Endothelial cell (in vitro differentiated cells): Measurements from ENCODE around the gene REEP2. TPM values are rescaled to one million over a fixed set of nuclear protein-coding genes. Genes with fewer than 3 reads are reported as not detected.

Experiments used
- DNase-seq: peaks from one replicate; pipeline ENCODE4 v3.0.0; 2021; ENCODE audit warnings: low spot score
- H3K27ac Mint-ChIP-seq: one replicate; pipeline ENCODE4 v1.8.0; 2021; ENCODE audit warnings: mixed read lengths, inconsistent platforms; ENCODE audit not compliant: unreplicated experiment
- H3K27me3 Mint-ChIP-seq: one replicate; pipeline ENCODE4 v1.8.0; 2021; ENCODE audit warnings: mild to moderate bottlenecking, moderate library complexity, mixed read lengths, inconsistent platforms; ENCODE audit not compliant: unreplicated experiment
- H3K36me3 Mint-ChIP-seq: one replicate; pipeline ENCODE4 v1.8.0; 2021; ENCODE audit warnings: mild to moderate bottlenecking, low read depth, mixed read lengths, inconsistent platforms; ENCODE audit not compliant: unreplicated experiment
- H3K4me1 Mint-ChIP-seq: one replicate; pipeline ENCODE4 v1.8.0; 2021; ENCODE audit warnings: mild to moderate bottlenecking, mixed read lengths, inconsistent platforms; ENCODE audit not compliant: unreplicated experiment
- H3K4me3 Mint-ChIP-seq: one replicate; pipeline ENCODE4 v1.8.0; 2021; ENCODE audit warnings: mild to moderate bottlenecking, mixed read lengths, inconsistent platforms; ENCODE audit not compliant: unreplicated experiment
- H3K9me3 Mint-ChIP-seq: one replicate; pipeline ENCODE4 v1.8.0; 2021; ENCODE audit warnings: mixed read lengths, inconsistent platforms; ENCODE audit not compliant: unreplicated experiment
- total RNA-seq: library from RNA; stranded (reverse); fragmentation: NEBNext Ultra II Directional; extraction: Animal tissue kit (Norgen Biotek cat#: 25700); gene quantifications from one replicate; pipeline ENCODE4 v1.2.1, GENCODE V29; 2021; ENCODE audit not compliant: unreplicated experiment
- TF ChIP-seq, protein P1 (sequence below): fragments of 200-600 bp; sonication (generic); IDR thresholded peaks from one replicate; pipeline ENCODE4 v1.5.0; 2021; ENCODE audit warnings: antibody characterized with exemption; ENCODE audit not compliant: unreplicated experiment

The REEP2 gene
- total RNA-seq, 1 donor from 2014 or later: 72.8 TPM

- DNase-seq: no peak
- Mint-ChIP-seq H3K27ac (no peak overlapping the region), H3K4me1 (peaks cover 15% of the 10 kb centered on the region), H3K27me3 (peaks cover 19% of the 10 kb centered on the region), H3K9me3 (no peaks in the 10 kb centered on the region), H3K36me3 (peaks cover 3% of the 10 kb centered on the region), H3K4me3 (no peak overlapping the region)
- TF ChIP-seq, protein P1, sequence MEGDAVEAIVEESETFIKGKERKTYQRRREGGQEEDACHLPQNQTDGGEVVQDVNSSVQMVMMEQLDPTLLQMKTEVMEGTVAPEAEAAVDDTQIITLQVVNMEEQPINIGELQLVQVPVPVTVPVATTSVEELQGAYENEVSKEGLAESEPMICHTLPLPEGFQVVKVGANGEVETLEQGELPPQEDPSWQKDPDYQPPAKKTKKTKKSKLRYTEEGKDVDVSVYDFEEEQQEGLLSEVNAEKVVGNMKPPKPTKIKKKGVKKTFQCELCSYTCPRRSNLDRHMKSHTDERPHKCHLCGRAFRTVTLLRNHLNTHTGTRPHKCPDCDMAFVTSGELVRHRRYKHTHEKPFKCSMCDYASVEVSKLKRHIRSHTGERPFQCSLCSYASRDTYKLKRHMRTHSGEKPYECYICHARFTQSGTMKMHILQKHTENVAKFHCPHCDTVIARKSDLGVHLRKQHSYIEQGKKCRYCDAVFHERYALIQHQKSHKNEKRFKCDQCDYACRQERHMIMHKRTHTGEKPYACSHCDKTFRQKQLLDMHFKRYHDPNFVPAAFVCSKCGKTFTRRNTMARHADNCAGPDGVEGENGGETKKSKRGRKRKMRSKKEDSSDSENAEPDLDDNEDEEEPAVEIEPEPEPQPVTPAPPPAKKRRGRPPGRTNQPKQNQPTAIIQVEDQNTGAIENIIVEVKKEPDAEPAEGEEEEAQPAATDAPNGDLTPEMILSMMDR: no peak
Observed at GRCh38 chr5:138495351-138495750, 56.5 kb downstream of the REEP2 start.

Other genes starting within 250 kb of the REEP2 start
- gene CDC23, start 225.7 kb upstream of the REEP2 start, total RNA-seq: 40.8 TPM
- gene GFRA3, start 164.4 kb upstream of the REEP2 start, total RNA-seq: 0.13 TPM
- 3.8 TPM for gene CDC25C, start 107.3 kb upstream of the REEP2 start, total RNA-seq
- 49.5 TPM for gene FAM53C, start 100.8 kb upstream of the REEP2 start, total RNA-seq
- 101 TPM for gene KDM3B, start 86.4 kb upstream of the REEP2 start, total RNA-seq
- gene EGR1, start 26.4 kb downstream of the REEP2 start, total RNA-seq: 2.1 TPM
- gene ETF1, start 104.2 kb downstream of the REEP2 start, total RNA-seq: 84.7 TPM
- gene HSPA9, start 136.3 kb downstream of the REEP2 start, total RNA-seq: 128 TPM